ENCODE measurements around the gene LTO1.

The LTO1 gene

DNA sequence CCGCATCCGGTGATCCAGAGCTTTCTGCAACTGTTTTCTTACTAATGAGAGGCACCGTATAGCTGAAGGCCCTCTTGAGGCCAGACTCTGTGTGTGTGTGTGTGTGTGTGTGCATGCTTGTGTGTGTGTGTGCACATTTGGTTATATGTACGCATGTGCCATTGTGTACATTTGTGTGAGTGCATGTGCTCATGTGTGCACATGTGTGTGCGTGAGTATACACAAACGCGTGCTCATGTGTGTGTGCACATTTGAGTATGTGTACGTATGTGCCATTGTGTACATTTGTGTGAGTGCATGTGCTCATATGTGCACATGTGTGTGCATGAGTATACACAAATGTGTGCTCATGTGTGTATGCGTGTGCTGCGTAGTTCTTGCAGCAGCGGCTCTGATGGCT lies 40.9 kb upstream of the LTO1 start:
- DNase-seq (ENCODE audit: extremely low spot score): no peak
- POLR2A ChIA-PET: no interaction called here
- CTCF ChIA-PET: no interaction called here
- no peak for TF ChIP-seq CTCF (IDR thresholded peaks at IDR 0.05; ENCODE audit: control extremely low read depth, extremely low read depth, low read depth, missing control alignments)

DNA sequence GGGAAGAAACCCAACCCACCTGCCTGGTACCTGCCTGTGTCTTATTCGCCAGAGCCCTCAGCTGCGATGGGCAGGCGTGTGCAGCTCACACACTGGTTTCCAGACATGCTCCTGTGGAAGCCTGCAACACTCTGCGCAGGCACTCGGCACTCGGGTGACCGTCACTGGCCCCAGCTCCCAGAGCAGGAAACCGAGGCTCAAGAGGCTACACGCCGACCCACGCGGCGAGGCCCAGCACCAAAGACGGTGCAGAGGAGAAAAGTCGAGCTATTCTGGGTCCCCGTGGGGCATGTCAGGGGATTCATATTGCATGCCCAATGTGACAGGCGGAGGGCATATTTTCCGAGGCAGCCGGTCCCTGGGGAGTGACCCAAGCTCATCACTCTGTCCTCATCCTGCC lies 40.3 kb upstream of the LTO1 start:
- CTCF ChIA-PET: no interaction called here
- TF ChIP-seq CTCF (IDR thresholded peaks at IDR 0.05; ENCODE audit: control extremely low read depth, extremely low read depth, low read depth, missing control alignments): no peak
- POLR2A ChIA-PET: no interaction called here
- DNase-seq (ENCODE audit: extremely low spot score): no peak

- ChIA-PET POLR2A (no interaction called here), CTCF (no interaction called here)
- no peak for TF ChIP-seq CTCF (IDR thresholded peaks at IDR 0.05; ENCODE audit: control extremely low read depth, extremely low read depth, low read depth, missing control alignments)
- DNase-seq (ENCODE audit: extremely low spot score): no peak
These were observed 37.0 kb upstream of the LTO1 start for GRCh38 chr11:69711822-69712801.

DNA sequence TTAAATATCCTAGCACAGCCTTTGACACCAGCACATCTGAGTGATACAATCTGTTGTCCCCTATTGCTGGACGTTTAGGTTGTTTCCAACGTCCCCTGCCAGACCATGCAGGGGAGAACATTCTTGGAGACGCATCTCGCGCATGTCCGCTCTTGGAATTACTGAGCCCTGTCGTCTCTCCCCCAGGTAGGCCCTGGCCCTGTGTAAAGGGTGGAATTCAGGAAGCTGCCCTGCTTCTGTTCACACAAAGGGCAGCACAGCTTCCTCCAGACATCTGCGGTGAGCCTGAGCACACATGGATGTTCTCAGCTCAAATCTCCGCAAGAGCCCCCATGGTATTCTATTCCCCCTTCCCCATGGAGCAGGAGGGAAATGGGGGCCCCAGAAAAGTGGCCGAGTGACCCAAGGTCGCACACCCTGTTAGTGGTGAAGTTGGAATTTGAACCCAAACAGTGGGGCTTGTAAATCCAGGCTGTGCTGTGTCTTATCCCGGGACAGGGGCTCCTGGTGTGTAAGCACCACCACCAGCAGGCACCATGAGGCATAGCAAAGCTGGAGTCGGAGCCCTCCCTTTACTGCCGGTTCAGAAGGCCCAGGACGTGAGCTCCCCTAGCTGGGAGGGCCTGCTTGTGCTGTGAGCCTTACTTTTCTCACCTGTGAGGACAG lies 33.7 kb upstream of the LTO1 start:
- no peak for DNase-seq (ENCODE audit: extremely low spot score)
- POLR2A ChIA-PET: no interaction called here
- CTCF ChIA-PET: interaction anchor here (0.9 kb wide), 1 partner anchor 24 kb away, joined by 3 read pairs; no protein-coding TSS in a partner anchor
- no peak for TF ChIP-seq CTCF (IDR thresholded peaks at IDR 0.05; ENCODE audit: control extremely low read depth, extremely low read depth, low read depth, missing control alignments)

DNA sequence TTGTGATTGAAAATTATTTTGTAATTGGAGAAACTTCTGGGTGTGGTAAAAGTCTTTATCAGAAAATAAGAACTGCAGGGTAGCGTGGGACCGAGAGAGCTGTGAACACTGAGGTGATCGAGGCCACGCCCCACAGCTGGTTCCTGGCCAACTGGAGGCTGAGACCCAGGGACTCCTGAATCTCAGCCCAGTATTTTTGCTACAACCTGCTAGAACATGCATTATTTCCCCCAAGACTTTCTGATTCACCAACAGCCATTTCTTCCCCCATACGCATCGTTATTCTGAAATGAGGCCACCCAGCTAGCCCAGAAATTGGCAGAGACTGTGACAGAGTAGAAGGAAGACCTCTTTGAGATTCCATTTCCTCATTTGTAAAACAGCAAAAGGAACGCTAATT lies 32.0 kb upstream of the LTO1 start:
- TF ChIP-seq CTCF (IDR thresholded peaks at IDR 0.05; ENCODE audit: control extremely low read depth, extremely low read depth, low read depth, missing control alignments): no peak
- POLR2A ChIA-PET: interaction anchor here (0.5 kb wide), 1 partner anchor 37 kb away, joined by 3 read pairs; no protein-coding TSS in a partner anchor
- CTCF ChIA-PET: interaction anchor here (1.4 to 1.9 kb wide), 2 partner anchors 201 to 485 kb away, joined by 3 to 5 read pairs; no protein-coding TSS in a partner anchor

GRCh38 chr11:69705901-69706787 lies 31.0 kb upstream of the LTO1 start:
- CTCF ChIA-PET: interaction anchor here (1.9 kb wide), 1 partner anchor 486 kb away, joined by 5 read pairs; no protein-coding TSS in a partner anchor
- POLR2A ChIA-PET: no interaction called here
- no peak for TF ChIP-seq CTCF (IDR thresholded peaks at IDR 0.05; ENCODE audit: control extremely low read depth, extremely low read depth, low read depth, missing control alignments)
- no peak for DNase-seq (ENCODE audit: extremely low spot score)

More for the DNA sequence above, 32.0 kb upstream of the LTO1 start:
- no peak for DNase-seq (ENCODE audit: extremely low spot score)

All from GM10248 (cell line).